ENCODE measurements around the gene BUD31. TPM values are rescaled to one million over a fixed set of nuclear protein-coding genes. Genes with fewer than 3 reads are reported as not detected.

Gene BUD31
- total RNA-seq: 96.2 and 119 TPM in 2 replicates

GRCh38 chr7:99408379-99409191, at the start of gene BUD31, which contains the start of gene PDAP1:
Gene BUD31, plus strand, starts transcription at chr7:99408969. Its CDS starts 2,124 bp downstream, at chr7:99411093.
Gene PDAP1, minus strand, starts transcription at chr7:99408597. Its CDS starts 49 bp downstream, at chr7:99408548.

GRCh38 chr7:99374111-99375064, 34.4 kb upstream of the BUD31 start, which contains the start of gene ARPC1B:
Gene ARPC1B, plus strand, starts transcription at chr7:99374730. Its CDS starts 10,985 bp downstream, at chr7:99385715.

GRCh38 chr7:99438573-99439480, 30.1 kb downstream of the BUD31 start, which contains the start of the genes CPSF4 and PTCD1:
Gene CPSF4, plus strand, starts transcription at chr7:99438943. Its CDS starts 140 bp downstream, at chr7:99439083.
Gene PTCD1, minus strand, starts transcription at chr7:99438798. Its CDS starts 3,556 bp downstream, at chr7:99435242.

Other genes with a start within 250 kb of the BUD31 start
- gene KPNA7, start 200.9 kb upstream of the BUD31 start, total RNA-seq: not detected in 2 replicates
- 0.64 and 0.67 TPM in 2 replicates for gene MYH16, start 136.1 kb upstream of the BUD31 start, total RNA-seq
- gene ARPC1A, start 83.1 kb upstream of the BUD31 start, total RNA-seq: 204 and 206 TPM in 2 replicates
- gene ARPC1B, start 34.2 kb upstream of the BUD31 start, total RNA-seq: 549 and 654 TPM in 2 replicates
- 138 and 147 TPM in 2 replicates for gene PDAP1, start 372 bp upstream of the BUD31 start, total RNA-seq
- 3.4 and 5.1 TPM in 2 replicates for gene PTCD1, start 29.8 kb downstream of the BUD31 start, total RNA-seq
- gene CPSF4, start 30.0 kb downstream of the BUD31 start, total RNA-seq: 17.6 and 20.2 TPM in 2 replicates
- gene ATP5MF, start 57.2 kb downstream of the BUD31 start, total RNA-seq: 2,289 and 2,453 TPM in 2 replicates
- gene ZNF789, start 63.9 kb downstream of the BUD31 start, total RNA-seq: 2.3 and 2.8 TPM in 2 replicates
- 22.6 and 46.6 TPM in 2 replicates for gene ZNF394, start 91.3 kb downstream of the BUD31 start, total RNA-seq
- gene ZKSCAN5, start 95.7 kb downstream of the BUD31 start, total RNA-seq: 7.5 and 8.9 TPM in 2 replicates
- gene FAM200A, start 143.1 kb downstream of the BUD31 start, total RNA-seq: 3.0 and 3.9 TPM in 2 replicates
- 21.4 and 22.1 TPM in 2 replicates for gene ZNF655, start 149.7 kb downstream of the BUD31 start, total RNA-seq
- 0.15 TPM in 1 of 2 replicates, not detected in the other for gene TMEM225B, start 189.3 kb downstream of the BUD31 start, total RNA-seq
- 6.7 and 16.0 TPM in 2 replicates for gene ZSCAN25, start 208.0 kb downstream of the BUD31 start, total RNA-seq